Lower leg skin (tissue), 3 donors: Measurements from ENCODE around the gene NTPCR.

Source experiments
- POLR2A ChIP-seq, 2 donors: fragments of 450-650 bp; IDR thresholded peaks; one replicate each; pipeline ENCODE4 v1.6.1; 2016 to 2017; ENCODE audit warnings: antibody characterized with exemption in 2 of 2, mild to moderate bottlenecking in 1 of 2, moderate library complexity in 1 of 2
- TF ChIP-seq, protein P1 (sequence below), 3 donors: fragments of 450-650 bp; IDR thresholded peaks; one replicate each; pipeline ENCODE4 v1.5.1; 2016; ENCODE audit warnings: antibody characterized with exemption in 3 of 3, mild to moderate bottlenecking in 3 of 3, moderate library complexity in 2 of 3

DNA sequence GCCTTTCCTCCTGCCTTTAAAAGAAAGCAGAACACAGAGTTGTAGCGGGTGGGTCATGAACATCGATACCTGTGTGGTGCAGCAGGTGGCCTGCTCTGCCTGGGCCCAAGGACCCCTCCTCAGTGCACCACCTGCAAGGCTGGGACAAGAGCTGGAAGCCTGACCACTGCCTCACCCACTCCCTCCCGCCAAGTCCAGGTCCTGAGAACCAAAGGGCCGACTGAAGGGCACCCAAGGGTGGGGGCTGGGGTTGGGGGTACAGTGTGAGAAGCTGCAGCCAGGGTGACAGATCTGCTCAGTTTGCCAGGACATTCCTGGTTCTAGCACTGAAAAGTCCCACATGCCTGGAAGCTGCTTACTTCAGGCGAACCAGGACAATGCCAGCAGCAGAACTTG, 36.1 kb downstream of the NTPCR start:
- TF ChIP-seq, protein P1, sequence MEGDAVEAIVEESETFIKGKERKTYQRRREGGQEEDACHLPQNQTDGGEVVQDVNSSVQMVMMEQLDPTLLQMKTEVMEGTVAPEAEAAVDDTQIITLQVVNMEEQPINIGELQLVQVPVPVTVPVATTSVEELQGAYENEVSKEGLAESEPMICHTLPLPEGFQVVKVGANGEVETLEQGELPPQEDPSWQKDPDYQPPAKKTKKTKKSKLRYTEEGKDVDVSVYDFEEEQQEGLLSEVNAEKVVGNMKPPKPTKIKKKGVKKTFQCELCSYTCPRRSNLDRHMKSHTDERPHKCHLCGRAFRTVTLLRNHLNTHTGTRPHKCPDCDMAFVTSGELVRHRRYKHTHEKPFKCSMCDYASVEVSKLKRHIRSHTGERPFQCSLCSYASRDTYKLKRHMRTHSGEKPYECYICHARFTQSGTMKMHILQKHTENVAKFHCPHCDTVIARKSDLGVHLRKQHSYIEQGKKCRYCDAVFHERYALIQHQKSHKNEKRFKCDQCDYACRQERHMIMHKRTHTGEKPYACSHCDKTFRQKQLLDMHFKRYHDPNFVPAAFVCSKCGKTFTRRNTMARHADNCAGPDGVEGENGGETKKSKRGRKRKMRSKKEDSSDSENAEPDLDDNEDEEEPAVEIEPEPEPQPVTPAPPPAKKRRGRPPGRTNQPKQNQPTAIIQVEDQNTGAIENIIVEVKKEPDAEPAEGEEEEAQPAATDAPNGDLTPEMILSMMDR (IDR thresholded peaks at IDR 0.05) = no peak
- TF ChIP-seq POLR2A (IDR thresholded peaks at IDR 0.05) = no peak
